Adrenal gland (tissue), 12 donors: ENCODE measurements around the gene WFS1. TPM values are rescaled to one million over a fixed set of nuclear protein-coding genes. Genes with fewer than 3 reads are reported as not detected.

Experiments
- DNase-seq, 7 donors: peaks; one replicate each; pipeline ENCODE4 v3.0.0-alpha.2; 2019 to 2020
- H3K27ac ChIP-seq, 5 donors: fragments of 200-600 bp; sonication (generic) in 4 of 5; 1 replicate in 3 of 5; 2 replicates in 2 of 5; pipeline versions ENCODE4 v1.5.1 to v1.8.0; 2016 to 2020; ENCODE audit warnings: mild to moderate bottlenecking in 1 of 5
- H3K27me3 ChIP-seq: fragments of 200-600 bp; 2 replicates; pipeline ENCODE4 v1.8.0; 2021
- H3K36me3 ChIP-seq, 2 donors: fragments of 200-600 bp; replicated peaks in 1 of 2; 1 replicate in 1 of 2; 2 replicates in 1 of 2; pipeline versions ENCODE4 v1.5.1 to v1.8.0; 2018 to 2022
- H3K4me1 ChIP-seq, 2 donors: fragments of 200-600 bp; replicated peaks in 1 of 2; 1 replicate in 1 of 2; 2 replicates in 1 of 2; pipeline versions ENCODE4 v1.5.1 to v1.8.0; 2018 to 2021
- H3K4me3 ChIP-seq, 4 donors: fragments of 200-600 bp; sonication (generic) in 3 of 4; one replicate each; pipeline ENCODE4 v1.5.1; 2016 to 2018
- H3K9me3 ChIP-seq, 3 donors: fragments of 200-600 bp; sonication (generic) in 1 of 3; replicated peaks in 1 of 3; 1 replicate in 2 of 3; 2 replicates in 1 of 3; pipeline versions ENCODE4 v1.5.1 to v1.8.0; 2016 to 2021
- POLR2A ChIP-seq, 2 donors: fragments of 450-650 bp; IDR thresholded peaks; one replicate each; pipeline ENCODE4 v1.6.1; 2017; ENCODE audit warnings: antibody characterized with exemption in 2 of 2, mild to moderate bottlenecking in 2 of 2, moderate library complexity in 1 of 2
- WGBS, 4 donors: extraction: QIAGEN DNeasy Blood & Tissue Kit in 2 of 4; methylation state at CpG; one replicate each; pipeline versions ENCODE4 v1.1.5 to v1.1.7; 2013 to 2017; 5-methylcytosine and 5-hydroxymethylcytosine counted together
- intact Hi-C, 2 donors: fragments of 100-400 bp; cut with DNase I; formaldehyde crosslinking; loops; one replicate each; pipeline versions ENCODE4 v1.14.1 to v1.15.0; 2022 to 2023
- polyA plus RNA-seq, 3 donors: library from polyadenylated mRNA; stranded (reverse); fragments of 200-250 nt in 2 of 3; fragments of 350-450 nt in 1 of 3; fragmentation: Illumina TruSeq in 1 of 3; extraction: RNeasy Lipid Tissue Mini Kit (QIAGEN cat#74804) in 1 of 3; gene quantifications; one replicate each; pipeline ENCODE4 v1.2.3, GENCODE V29; 2013 to 2014
- total RNA-seq, 9 donors: library from RNA; depleted of rRNA in 4 of 9; stranded (reverse); fragments of >200 nt in 4 of 9; fragments of 120-200 nt in 1 of 9; fragmentation: NEBNext Ultra II Directional in 1 of 9; extraction: Animal tissue kit (Norgen Biotek cat#: 25700) in 1 of 9; gene quantifications; one replicate each; pipeline versions ENCODE4 v1.1.0 to v1.2.4, GENCODE V29; 2013 to 2023
- TF ChIP-seq, protein P1 (sequence below), 6 experiments: fragments of 450-650 bp in 4 of 6; fragments of 200-600 bp in 2 of 6; sonication (generic) in 1 of 6; IDR thresholded peaks; 1 replicate in 5 of 6; 2 replicates in 1 of 6; pipeline versions ENCODE4 v1.5.1 to v1.8.0; 2016 to 2021; ENCODE audit warnings: antibody characterized with exemption in 6 of 6, mild to moderate bottlenecking in 2 of 6, moderate library complexity in 1 of 6
- donor health status: healthy with polysubstance abuse.
- donor health status: Bipolar disorder and iron deficiency.
- donor health status: DM: yes; HTN: yes; CAD: no.
- donor health status: DM: no; HTN: no; CAD: no.
- donor health status: DM: no; HTN: no; CAD: no.
- donor health status: DM: yes; HTN: yes; CAD: no.

Gene WFS1
- total and polyA plus RNA-seq, 12 donors = 20.8 to 64.4 (median 33.1) TPM

DNA sequence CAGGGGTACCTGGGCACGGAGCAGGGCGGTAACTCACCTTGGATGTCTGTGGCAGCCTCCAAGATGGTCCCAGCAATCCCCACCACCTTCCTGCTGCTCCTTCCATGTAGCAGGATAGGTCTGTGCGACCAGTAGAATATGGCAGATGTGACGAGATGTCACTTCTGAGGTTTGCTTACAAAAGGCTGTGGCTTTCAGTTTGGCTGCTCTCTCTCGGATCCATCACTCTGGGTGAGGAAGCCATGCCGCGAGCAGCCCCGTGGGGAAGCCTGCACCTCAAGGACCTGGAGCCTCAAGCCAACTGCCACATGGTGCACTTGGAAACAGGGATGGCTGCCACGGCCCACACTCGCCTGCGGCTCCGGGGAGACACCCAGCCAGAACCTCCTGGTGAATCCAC lies 37.6 kb downstream of the WFS1 start:
- H3K27me3 ChIP-seq = no peaks in the 10 kb centered on the region
- intact Hi-C loops = no loop called here
- TF ChIP-seq, protein P1, sequence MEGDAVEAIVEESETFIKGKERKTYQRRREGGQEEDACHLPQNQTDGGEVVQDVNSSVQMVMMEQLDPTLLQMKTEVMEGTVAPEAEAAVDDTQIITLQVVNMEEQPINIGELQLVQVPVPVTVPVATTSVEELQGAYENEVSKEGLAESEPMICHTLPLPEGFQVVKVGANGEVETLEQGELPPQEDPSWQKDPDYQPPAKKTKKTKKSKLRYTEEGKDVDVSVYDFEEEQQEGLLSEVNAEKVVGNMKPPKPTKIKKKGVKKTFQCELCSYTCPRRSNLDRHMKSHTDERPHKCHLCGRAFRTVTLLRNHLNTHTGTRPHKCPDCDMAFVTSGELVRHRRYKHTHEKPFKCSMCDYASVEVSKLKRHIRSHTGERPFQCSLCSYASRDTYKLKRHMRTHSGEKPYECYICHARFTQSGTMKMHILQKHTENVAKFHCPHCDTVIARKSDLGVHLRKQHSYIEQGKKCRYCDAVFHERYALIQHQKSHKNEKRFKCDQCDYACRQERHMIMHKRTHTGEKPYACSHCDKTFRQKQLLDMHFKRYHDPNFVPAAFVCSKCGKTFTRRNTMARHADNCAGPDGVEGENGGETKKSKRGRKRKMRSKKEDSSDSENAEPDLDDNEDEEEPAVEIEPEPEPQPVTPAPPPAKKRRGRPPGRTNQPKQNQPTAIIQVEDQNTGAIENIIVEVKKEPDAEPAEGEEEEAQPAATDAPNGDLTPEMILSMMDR (IDR thresholded peaks at IDR 0.05) = no peak
- no peak for TF ChIP-seq POLR2A (IDR thresholded peaks at IDR 0.05)
- no peaks in the 10 kb centered on the region for H3K4me1 ChIP-seq
- H3K27ac ChIP-seq = no peak overlapping the region
- no peak for DNase-seq
- peaks cover 0 to 14% of the 10 kb centered on the region in 2 donors for H3K36me3 ChIP-seq
- no peak overlapping the region for H3K4me3 ChIP-seq
- 70 to 85% (median 79%) methylated on average over 5 to 12 of the region's 12 CpGs for WGBS, 4 donors
- no peaks in the 10 kb centered on the region for H3K9me3 ChIP-seq

DNA sequence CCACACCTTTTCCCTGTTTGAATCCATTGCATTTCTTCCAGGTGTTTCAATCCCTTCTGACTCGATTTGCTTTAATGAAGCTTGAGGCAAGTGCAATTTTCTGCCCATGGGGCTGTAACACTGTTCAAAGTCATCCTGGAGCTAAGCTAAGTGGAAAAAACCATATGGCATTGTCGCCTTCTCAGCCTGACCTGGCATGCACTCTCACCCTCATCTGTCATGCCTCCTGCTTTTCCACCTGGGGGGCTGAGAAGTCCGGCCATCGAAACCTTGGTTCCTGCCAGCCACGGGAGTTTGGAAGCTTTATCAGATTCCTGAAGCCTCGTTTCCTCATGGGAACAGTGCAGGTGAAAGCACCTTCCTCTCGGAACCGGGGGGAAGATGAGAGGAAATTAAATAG lies 38.2 kb downstream of the WFS1 start:
- 77 to 87% (median 81%) methylated on average over 8 of the region's 8 CpGs for WGBS, 4 donors
- H3K4me3 ChIP-seq = no peak overlapping the region
- no peak for TF ChIP-seq POLR2A (IDR thresholded peaks at IDR 0.05)
- TF ChIP-seq, protein P1 (IDR thresholded peaks at IDR 0.05) = no peak
- peaks cover 0 to 9% of the 10 kb centered on the region in 2 donors for H3K36me3 ChIP-seq
- H3K9me3 ChIP-seq = no peaks in the 10 kb centered on the region
- no peak for DNase-seq
- H3K27me3 ChIP-seq = no peaks in the 10 kb centered on the region
- no peaks in the 10 kb centered on the region for H3K4me1 ChIP-seq
- intact Hi-C loops = no loop called here
- H3K27ac ChIP-seq = no peak overlapping the region

DNA sequence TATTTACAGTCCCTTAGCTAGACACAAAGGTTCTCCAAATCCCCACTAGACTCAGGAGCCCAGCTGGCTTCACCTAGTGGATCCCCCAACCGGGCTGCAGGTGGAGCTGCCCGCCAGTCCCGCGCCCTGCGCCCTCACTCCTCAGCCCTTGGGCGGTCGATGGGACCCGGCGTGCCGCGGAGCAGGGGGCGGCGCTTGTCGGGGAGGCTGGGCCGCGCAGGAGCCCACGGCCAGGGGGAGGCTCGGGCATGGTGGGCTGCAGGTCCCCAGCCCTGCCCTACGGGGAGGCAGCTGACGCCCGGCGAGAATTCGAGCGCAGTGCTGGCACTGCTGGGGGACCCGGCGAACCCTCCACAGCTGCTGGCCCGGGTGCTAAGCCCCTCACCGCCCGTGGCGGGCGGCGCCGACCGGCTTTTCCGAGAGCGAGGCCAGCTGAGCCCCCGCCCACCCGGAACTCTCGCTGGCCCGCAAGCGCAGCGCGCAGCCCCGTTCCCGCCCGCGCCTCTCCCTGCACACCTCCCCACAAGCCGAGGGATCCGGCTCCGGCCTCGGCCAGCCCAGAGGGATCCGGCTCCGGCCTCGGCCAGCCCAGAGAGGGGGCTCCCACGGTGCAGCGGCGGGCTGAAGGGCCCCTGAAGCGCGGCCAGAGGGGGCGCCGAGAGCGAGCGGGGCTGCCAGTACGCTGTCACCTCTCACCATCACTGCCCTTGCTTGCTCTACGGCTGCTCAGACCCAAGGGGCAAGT lies 39.4 kb downstream of the WFS1 start:
- H3K4me3 ChIP-seq = peak overlapping the region in 1 of 4 donors; percentile 53
- H3K27ac ChIP-seq = peak overlapping the region in 1 of 5 donors; percentile 5
- no peaks in the 10 kb centered on the region for H3K27me3 ChIP-seq
- TF ChIP-seq, protein P1 (IDR thresholded peaks at IDR 0.05) = peak in 1 of 6 experiments; percentile 3
- TF ChIP-seq POLR2A (IDR thresholded peaks at IDR 0.05) = no peak
- DNase-seq = peak in 1 of 7 donors; percentile 29
- H3K4me1 ChIP-seq = no peaks in the 10 kb centered on the region
- H3K36me3 ChIP-seq = no peaks in the 10 kb centered on the region
- intact Hi-C loops = no loop called here
- 0 to 6% (median 3%) methylated on average over 16 to 65 of the region's 65 CpGs for WGBS, 4 donors
- no peaks in the 10 kb centered on the region for H3K9me3 ChIP-seq

DNA sequence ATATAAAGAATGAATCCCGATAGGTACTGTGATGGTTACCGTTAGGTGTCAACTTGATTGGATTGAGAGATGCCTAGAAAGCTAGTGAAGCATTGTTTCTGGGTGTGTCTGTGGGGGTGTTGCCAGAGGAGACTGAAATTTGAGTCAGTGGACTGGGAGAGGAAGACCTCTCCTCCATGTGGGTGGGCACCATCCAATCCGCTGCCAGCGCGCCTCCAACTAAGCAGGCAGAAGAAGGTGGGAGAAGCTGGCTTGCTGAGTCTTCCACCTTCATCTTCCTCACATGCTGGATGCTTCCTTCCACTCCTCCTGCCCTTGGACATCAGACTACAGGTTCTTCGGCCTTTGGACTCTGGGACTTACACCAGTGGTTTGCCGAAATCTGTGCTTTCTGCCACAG lies 40.1 kb downstream of the WFS1 start:
- Histone ChIP-seq H3K4me1 (no peaks in the 10 kb centered on the region), H3K9me3 (no peaks in the 10 kb centered on the region), H3K36me3 (no peaks in the 10 kb centered on the region), H3K27me3 (no peaks in the 10 kb centered on the region), H3K27ac (no peak overlapping the region), H3K4me3 (peak overlapping the region in 1 of 4 donors; percentile 53)
- WGBS, 4 donors = 88 to 94% (median 92%) methylated on average over 7 of the region's 7 CpGs
- TF ChIP-seq, protein P1 (IDR thresholded peaks at IDR 0.05) = no peak
- TF ChIP-seq POLR2A (IDR thresholded peaks at IDR 0.05) = no peak
- intact Hi-C loops = no loop called here
- DNase-seq = no peak
